Neural crest cell (in vitro differentiated cells): Measurements from ENCODE around the gene SHC1. TPM values are rescaled to one million over a fixed set of nuclear protein-coding genes. Genes with fewer than 3 reads are reported as not detected.

Experiments used
- DNase-seq: peaks from one replicate; pipeline ENCODE4 v3.0.0; 2021; ENCODE audit warnings: low read depth, mixed read lengths, low spot score
- H3K27ac Mint-ChIP-seq: one replicate; pipeline ENCODE4 v1.8.0; 2021; ENCODE audit warnings: mild to moderate bottlenecking, mixed read lengths; ENCODE audit not compliant: unreplicated experiment
- H3K27me3 Mint-ChIP-seq: 2 replicates; pipeline ENCODE4 v1.8.0; 2021; ENCODE audit warnings: low read depth, mild to moderate bottlenecking, mixed read lengths
- H3K36me3 Mint-ChIP-seq: 2 replicates; pipeline ENCODE4 v1.8.0; 2021; ENCODE audit warnings: low read depth, mild to moderate bottlenecking, mixed read lengths
- H3K4me1 Mint-ChIP-seq: 2 replicates; pipeline ENCODE4 v1.8.0; 2021; ENCODE audit warnings: mixed read lengths
- H3K4me3 Mint-ChIP-seq: one replicate; pipeline ENCODE4 v1.8.0; 2021; ENCODE audit warnings: mild to moderate bottlenecking, mixed read lengths
- H3K9me3 Mint-ChIP-seq: 2 replicates; pipeline ENCODE4 v1.8.0; 2021; ENCODE audit warnings: mixed read lengths
- CTCF ChIP-seq: fragments of 200-600 bp; sonication (generic); conservative IDR thresholded peaks from 2 replicates; pipeline ENCODE4 v1.5.0; 2021; ENCODE audit warnings: antibody characterized with exemption, mild to moderate bottlenecking
- total RNA-seq: library from RNA; stranded (reverse); gene quantifications from 2 replicates; pipeline ENCODE4 v1.2.1, GENCODE V29; 2021

The SHC1 gene
- total RNA-seq, 1 donor from 2014 or later: 92.9 TPM

GRCh38 chr1:154962795-154963330, 7.7 kb downstream of the SHC1 start:
- H3K27ac Mint-ChIP-seq: no peak overlapping the region
- H3K36me3 Mint-ChIP-seq: peaks cover 8% of the 10 kb centered on the region
- peak overlapping the region; percentile 96 for H3K4me3 Mint-ChIP-seq
- H3K4me1 Mint-ChIP-seq: peaks cover 22% of the 10 kb centered on the region
- H3K27me3 Mint-ChIP-seq: no peaks in the 10 kb centered on the region
- no peak for TF ChIP-seq CTCF
- no peak for DNase-seq
- H3K9me3 Mint-ChIP-seq: no peaks in the 10 kb centered on the region

GRCh38 chr1:154962156-154962749, 8.3 kb downstream of the SHC1 start:
- Mint-ChIP-seq H3K27ac (peak overlapping the region; percentile 83), H3K4me3 (peak overlapping the region; percentile 96)
- no peak for DNase-seq

GRCh38 chr1:154961207-154962155, 9.1 kb downstream of the SHC1 start, which contains the start of gene PYGO2:
Gene PYGO2, minus strand, starts transcription at chr1:154961782. Its CDS starts 206 bp downstream, at chr1:154961576.
- Mint-ChIP-seq H3K4me3 (peak within 1 kb of the TSS; percentile 96), H3K4me1 (peaks cover 32% of the 10 kb centered on the region), H3K36me3 (peaks cover 8% of the 10 kb centered on the region), H3K27me3 (no peaks in the 10 kb centered on the region), H3K9me3 (no peaks in the 10 kb centered on the region), H3K27ac (peak within 1 kb of the TSS; percentile 83)
- DNase-seq: peak; percentile 76
- peak; percentile 67 for TF ChIP-seq CTCF

More at GRCh38 chr1:154962156-154962749, 8.3 kb downstream of the SHC1 start:
- TF ChIP-seq CTCF: peak; percentile 3
- H3K27me3 Mint-ChIP-seq: no peaks in the 10 kb centered on the region
- peaks cover 8% of the 10 kb centered on the region for H3K36me3 Mint-ChIP-seq
- no peaks in the 10 kb centered on the region for H3K9me3 Mint-ChIP-seq
- H3K4me1 Mint-ChIP-seq: peaks cover 25% of the 10 kb centered on the region

GRCh38 chr1:154960446-154961136, 10.0 kb downstream of the SHC1 start:
- Mint-ChIP-seq H3K4me3 (peak overlapping the region; percentile 95), H3K27me3 (no peaks in the 10 kb centered on the region), H3K4me1 (peaks cover 41% of the 10 kb centered on the region), H3K9me3 (no peaks in the 10 kb centered on the region), H3K36me3 (peaks cover 8% of the 10 kb centered on the region), H3K27ac (peak overlapping the region; percentile 43)
- no peak for TF ChIP-seq CTCF
- no peak for DNase-seq

GRCh38 chr1:154959426-154959780, 11.1 kb downstream of the SHC1 start:
- Mint-ChIP-seq H3K36me3 (peaks cover 8% of the 10 kb centered on the region), H3K4me1 (peaks cover 53% of the 10 kb centered on the region), H3K27ac (no peak overlapping the region), H3K27me3 (no peaks in the 10 kb centered on the region), H3K4me3 (peak overlapping the region; percentile 95), H3K9me3 (no peaks in the 10 kb centered on the region)
- TF ChIP-seq CTCF: no peak
- DNase-seq: no peak
